Embryonic facial prominence (tissue), 1 donor: ENCODE measurements around the gene MTA2.

Experiments used
- DNase-seq: peaks from one replicate; pipeline ENCODE4 v3.0.0-alpha.2; 2016; ENCODE audit errors: extremely low spot score

The MTA2 gene

DNA sequence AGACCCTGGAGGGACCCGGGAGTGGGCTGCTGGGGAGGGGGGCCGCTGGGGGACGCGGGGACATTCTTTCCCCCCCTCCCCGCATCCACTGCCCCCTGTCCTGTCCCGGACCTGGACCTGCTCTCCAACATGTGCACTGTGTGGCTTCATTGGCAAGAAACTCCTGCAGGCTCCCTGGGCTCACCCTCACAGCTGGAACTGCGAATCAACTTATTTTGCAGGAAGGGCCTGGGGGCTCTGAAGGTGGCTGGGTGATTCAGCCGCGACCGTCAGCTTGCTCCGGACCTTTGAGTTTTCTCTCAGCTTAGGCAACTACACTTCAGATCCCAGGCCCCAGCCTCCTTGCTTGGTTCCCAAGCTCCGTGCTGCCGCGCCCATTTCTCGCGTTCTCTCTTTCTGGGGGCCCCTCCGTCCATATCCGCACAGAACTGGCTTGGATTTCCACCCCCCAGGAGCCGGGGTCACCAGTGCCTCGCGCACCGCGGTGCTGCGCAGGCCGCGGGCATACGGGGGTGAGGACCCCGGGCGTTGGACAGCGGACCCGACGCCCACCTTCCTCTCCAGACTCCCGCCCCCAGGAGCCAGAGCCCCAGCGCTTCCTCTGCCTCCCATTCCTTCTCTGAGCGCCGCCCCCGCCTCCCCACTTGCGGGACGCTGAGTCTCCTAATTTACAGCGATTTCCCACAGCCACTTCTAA, 54.6 kb downstream of the MTA2 start:
- no peak for DNase-seq

DNA sequence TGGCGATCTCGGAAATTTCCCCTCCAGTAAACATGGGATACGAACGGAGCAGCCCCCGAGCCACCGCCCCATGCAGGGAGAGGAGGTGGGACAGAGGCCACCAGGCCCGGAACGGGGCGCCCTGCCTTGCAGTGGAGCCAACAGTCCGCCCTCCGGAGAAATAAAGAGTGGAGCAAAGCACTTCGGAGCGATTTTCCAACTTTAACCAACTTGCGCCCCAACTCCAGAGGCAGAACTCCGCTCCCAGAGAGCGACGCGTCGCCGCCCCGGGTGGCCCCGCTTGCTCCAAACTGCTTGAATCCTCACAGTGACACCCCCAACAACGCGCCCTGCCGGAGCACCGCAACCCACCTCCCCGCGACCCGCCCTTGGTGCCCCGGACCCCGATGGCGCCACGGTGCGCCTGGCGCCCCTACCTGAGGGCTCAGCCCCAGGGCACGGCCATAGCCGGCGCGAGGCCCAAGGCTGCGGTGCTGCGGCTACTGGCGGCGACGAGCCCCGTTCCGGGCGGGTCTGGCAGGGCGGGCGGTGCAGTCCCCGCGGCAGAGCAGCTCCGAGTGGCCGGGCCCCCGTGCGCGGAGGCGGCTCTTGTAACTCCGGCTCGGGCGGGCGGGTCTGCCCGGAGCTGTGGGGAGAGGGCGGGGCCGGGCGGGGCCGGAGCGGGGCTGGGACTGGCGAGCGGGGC, 55.3 kb downstream of the MTA2 start, which contains the start of gene AHNAK:
Gene AHNAK (minus strand): TSS at position 563 of the 685 bp plus-strand sequence. CDS start 10,708 bp downstream, outside the sequence.
- no peak for DNase-seq

DNA sequence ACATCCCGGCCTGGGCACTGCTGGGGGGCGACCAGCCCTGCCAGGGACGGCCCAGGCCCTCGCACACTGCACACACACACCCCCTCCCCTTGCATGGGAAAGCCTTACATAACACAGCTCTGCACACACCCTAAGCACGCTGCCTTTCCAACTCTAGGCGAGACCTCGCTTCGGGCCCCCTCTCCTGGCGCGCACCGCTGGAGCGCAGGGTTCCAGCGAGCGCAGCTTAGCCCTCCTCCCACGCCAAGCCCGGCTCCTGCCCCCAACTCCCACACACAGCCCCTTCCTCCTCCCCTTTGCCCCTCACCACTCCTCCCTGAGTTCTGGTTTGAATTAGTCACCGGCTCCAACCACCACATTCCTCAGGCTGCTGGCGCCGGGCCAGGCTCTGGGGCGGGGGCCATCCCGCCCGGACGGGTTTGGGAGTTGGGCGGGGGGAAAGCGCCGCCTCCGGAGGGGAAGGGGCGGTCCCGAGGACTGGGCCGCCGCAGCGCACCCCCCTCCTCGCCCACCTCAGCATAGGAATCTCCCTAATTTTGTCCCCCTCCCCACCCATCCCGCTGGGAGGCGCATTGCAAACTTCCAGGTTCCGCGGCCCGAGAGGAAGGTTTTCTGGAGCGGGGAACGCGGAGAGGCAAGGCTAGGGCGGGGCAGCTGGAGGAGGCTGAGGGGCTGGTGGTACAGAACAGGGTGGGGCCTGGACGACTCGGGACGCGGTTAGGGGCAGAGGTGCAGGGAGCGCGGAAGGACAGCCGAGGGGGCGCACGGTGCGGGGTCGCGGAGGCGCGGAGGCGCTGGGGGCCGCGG, 56.0 kb downstream of the MTA2 start:
- peak; percentile 94 for DNase-seq

DNA sequence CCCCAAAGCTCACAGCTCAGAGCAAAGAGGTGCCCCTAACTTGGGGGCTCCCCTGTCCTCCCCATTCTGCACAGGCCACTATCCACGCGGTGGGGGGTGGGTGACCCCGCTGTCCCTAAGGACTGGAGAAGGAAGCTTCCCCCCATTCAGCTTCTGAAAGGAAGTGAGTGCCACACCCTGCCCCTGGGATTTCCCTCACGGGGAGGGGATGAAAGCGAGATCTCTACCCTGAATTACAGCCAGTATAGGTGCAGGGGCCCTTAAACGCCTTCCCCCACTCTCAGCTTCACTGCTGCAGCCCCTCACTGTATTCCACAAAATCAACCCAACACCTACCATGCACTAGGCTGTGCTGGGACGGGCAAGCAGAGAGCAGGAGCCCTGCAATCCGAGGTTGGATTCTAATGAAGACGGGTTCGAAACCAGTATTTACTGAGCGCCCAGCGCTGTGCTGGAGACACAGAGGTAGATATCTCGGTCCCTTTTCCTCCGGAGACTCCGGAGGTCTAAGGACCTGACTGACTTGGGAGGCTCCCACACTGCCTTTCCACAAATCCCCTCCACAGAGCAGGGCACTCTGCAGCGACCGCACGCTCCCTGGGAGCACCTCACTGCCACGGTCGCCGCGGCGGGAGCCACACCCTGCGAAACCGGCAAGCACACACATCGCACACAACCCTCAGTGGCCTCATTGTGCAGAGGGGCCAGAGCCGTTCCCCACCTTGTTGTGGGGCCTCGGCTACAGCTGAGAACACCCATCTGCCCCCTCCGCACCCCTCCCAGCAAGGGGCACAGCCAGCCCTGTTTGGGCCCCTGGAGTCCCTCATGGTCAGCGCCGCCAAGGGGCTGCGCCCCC, 56.9 kb downstream of the MTA2 start:
- no peak for DNase-seq

DNA sequence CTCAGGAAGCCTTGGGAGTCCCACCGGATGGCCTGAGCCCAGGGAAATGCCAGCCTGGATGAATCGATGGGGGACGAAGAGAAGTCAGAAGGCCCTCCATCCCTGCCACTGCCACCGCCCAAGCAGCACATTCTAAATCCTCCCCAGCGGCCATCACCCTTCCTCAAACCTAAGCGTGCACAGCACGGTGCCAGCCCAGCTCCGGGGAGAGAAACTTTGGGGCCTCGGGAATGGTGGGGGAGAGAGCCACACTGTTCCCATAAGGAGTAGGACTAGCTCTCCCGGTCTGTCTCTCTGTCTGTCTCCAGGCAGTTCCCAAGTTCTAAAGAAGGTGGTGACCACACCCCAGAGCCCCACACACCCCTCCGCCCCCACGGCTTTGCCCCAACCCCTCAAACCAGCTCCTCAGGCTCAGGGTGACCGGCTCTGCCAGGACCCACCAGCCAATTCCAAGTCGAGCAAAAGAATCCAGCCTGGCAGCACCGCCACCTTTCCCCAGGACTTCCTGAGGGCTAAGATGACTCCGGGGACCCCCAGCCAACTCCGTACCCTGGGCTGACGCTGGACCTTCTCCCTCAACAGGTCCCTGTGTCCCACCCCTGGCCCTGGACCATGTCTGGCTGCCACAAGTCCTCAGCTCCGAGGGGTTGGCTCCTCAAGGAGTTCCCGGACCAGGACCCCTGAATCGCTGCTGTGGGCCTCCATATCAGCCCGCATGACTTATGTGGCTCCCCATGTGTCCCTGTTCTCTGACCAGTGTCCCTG, 57.8 kb downstream of the MTA2 start:
- no peak for DNase-seq
